Suprapubic skin (tissue), 4 donors: ENCODE measurements around the gene CHRM4.

Experiments used
- CTCF ChIP-seq, 2 donors: fragments of 200-600 bp in 1 of 2; fragments of 450-650 bp in 1 of 2; sonication (generic) in 1 of 2; IDR thresholded peaks; one replicate each; pipeline ENCODE4 v1.5.1; 2016 to 2019; ENCODE audit warnings: antibody characterized with exemption in 2 of 2, mild to moderate bottlenecking in 1 of 2, moderate library complexity in 1 of 2
- POLR2A ChIP-seq, 2 donors: fragments of 450-650 bp; IDR thresholded peaks; one replicate each; pipeline ENCODE4 v1.6.1; 2017; ENCODE audit warnings: antibody characterized with exemption in 2 of 2, mild to moderate bottlenecking in 2 of 2, moderate library complexity in 2 of 2
- POLR2AphosphoS5 ChIP-seq, 3 donors: sonication (generic); formaldehyde crosslinking; IDR thresholded peaks; one replicate each; pipeline ENCODE4 v1.6.1; 2017; ENCODE audit warnings: antibody characterized with exemption in 3 of 3

DNA sequence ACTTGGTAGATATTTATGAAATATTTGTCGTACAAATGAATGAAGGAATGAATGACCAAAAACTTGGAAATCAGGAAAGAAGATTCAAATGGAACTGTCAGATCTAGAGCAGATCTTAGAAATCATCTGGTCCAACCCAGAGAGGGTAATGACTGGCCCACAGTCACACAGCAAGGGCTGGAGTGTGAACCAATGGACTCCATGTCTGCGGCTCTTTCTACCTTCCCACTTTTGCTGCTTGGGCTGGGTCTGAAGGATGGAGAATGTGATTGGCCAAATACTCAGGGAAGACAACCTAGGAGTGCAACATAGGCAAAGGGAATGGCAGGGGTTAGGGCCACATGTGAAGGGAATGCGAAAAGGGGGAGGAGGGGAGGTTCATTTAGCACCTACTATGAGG is 50.1 kb downstream of the CHRM4 start:
- TF ChIP-seq CTCF (IDR thresholded peaks at IDR 0.05) (no peak), POLR2A (IDR thresholded peaks at IDR 0.05) (no peak), POLR2AphosphoS5 (IDR thresholded peaks at IDR 0.05) (no peak)
